Embryonic facial prominence (tissue), 1 donor: ENCODE measurements around the gene GNAO1.

Source experiments
- DNase-seq: peaks from one replicate; pipeline ENCODE4 v3.0.0-alpha.2; 2016; ENCODE audit errors: extremely low spot score

The GNAO1 gene

GRCh38 chr16:56238188-56238587, 46.9 kb downstream of the GNAO1 start:
- no peak for DNase-seq

GRCh38 chr16:56241596-56241995, 50.3 kb downstream of the GNAO1 start:
- no peak for DNase-seq

GRCh38 chr16:56242740-56243139, 51.5 kb downstream of the GNAO1 start:
- no peak for DNase-seq

- no peak for DNase-seq
These were observed 53.3 kb downstream of the GNAO1 start for GRCh38 chr16:56244612-56245011.

- no peak for DNase-seq
These were observed 53.9 kb downstream of the GNAO1 start for GRCh38 chr16:56245197-56245596.

DNA sequence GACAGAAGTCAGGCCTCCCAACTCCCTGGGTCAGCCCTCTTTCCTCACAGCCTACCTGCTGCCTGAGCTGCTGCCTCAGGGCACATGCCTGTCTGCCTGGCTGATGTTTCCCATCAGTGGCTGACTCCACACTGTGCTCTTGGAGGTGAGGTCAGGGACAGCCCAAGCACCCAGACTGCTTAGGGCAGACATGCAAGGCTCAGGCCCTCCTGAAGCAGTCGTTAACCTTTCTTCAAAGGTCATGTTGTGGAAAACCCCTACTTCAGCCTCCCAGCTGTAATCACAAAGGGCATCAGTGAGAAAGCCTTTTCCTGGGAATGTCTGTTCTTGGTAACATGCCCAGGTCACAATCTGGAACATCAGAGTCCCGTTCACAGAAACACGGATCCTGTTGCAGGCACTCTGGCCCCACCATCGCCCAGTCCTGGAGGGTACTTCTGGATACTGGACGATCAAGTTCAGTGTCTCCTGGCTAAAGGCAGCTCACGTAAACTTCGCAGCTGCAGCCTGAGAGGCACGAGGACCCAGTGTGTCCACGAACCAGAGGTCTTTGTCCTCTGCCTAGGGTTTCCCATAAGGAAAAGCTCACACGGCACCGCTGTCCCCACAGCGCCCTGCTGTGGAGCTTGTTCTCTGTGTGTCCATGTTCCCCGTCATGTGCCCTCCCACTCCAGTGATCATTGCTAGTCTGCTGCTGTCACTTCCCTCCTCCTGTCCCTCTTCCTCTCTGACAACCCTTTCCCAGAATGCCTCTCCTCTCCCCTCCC, 54.9 kb downstream of the GNAO1 start:
- DNase-seq: no peak

DNA sequence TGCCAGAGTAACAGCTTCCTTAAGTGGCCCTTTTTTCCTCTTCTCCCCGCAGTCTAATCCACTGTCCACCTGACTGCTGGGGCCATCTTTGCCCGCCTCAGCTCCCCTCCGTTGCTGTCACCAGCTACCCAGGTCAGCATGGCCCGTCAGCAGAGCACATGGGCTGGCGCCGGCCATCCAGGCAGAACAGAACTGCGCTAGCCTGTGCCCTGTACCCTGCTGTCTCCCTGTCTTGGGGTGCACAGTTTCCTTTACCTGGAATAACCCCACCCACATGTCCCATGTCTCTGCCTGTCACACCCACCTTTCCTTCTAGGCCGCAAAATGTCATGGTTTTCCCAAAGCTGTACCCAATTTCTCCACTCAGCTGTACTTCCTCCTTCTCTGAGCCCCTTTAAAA, 55.7 kb downstream of the GNAO1 start:
- DNase-seq: no peak

DNA sequence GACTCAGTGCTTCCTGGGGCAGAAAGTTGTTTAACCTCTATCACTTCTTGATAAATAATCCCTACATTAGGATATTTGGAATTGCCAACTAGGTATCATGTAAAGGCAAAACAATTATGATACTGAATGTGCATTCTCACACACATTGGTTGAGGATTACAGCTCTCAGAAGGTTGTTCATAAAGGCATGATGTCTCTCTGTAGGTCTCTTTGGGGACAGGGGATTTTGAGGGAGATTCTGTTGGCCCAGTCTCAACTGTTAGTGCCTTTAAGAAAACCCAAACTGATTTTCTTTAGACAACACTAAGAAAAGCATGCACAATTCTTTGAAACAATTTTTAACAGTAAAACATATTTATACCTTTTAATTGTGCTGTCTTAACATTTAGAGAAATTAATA, 56.5 kb downstream of the GNAO1 start:
- no peak for DNase-seq

GRCh38 chr16:56252835-56253234, 61.5 kb downstream of the GNAO1 start:
- DNase-seq: no peak

- DNase-seq: no peak
These were observed 64.6 kb downstream of the GNAO1 start for GRCh38 chr16:56255904-56256303.

GRCh38 chr16:56257239-56257638, 66.0 kb downstream of the GNAO1 start:
- DNase-seq: no peak

DNA sequence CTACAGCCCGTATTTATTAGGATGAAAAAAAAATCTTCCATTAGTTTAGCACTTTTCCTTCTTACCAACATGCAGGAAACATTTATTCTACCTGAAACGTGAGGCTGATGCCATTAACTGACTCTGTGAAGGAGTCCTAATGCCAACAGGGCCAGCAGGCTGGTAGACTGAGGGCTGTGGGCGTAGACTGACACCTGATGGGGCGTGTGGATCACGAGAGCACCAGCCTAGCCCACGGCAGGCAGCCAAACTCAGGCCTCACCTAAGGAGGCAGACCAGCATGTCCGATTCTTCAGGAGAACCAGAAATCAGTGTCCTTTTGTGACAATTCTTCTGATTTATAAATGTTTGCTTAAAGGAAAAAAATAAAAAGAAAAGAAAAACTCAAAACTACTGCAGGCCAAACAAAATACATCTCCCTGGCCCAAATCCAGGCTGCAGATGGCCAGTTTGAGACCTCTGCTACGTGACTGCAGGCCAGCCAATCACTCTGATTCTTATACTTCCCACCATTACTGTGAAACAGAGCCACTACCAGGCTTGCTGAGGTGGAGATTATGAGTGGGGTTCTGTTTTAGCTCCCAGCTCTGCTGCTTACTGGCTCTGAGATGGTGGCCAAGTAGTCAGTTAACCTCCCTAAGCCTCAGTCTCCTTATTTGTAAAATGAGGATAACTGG, 66.5 kb downstream of the GNAO1 start:
- DNase-seq: no peak

DNA sequence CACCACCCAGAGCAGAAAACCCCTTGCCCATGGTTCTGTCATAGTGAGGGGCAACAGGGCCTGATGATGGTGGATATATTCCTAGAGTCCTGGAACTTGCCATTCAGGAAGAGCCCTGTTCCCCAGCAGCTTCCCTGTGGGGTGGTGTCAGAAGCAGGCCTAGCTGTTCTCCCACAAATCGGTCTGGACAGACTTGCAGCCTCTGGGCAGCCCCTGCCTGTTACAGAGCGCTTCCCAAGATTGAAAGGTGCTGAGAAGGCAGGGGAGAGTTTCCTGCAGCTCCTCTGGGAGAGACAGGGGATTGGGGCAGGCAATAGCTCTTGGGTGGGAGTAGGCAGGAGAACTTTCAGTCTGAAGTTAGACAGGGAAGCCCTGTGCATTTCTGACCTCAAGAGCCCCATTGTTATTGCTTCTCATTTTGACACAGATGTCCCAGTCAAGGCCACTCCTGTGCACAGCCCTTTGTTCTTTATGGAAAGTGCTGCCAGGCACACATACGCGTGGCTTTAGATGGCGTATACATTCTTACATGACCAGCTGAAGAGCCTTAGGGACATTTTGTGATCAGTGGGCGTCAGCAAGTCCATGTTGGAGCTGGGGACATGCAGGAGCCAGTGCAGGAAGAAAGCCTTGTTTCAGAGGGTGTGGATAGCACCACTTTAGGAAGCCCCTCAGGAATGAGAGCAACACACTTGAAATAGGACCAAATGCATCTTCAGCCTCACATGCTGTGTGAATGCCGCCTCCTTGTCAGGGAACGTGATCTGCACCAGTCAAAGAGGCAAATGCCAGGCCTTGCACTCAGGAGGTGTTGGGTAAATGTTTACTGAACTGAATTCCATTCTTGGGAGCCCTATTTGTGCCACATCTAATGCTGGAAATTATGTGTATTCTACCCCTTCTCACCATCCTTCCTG, 67.5 kb downstream of the GNAO1 start:
- no peak for DNase-seq

GRCh38 chr16:56259425-56259779, 68.1 kb downstream of the GNAO1 start:
- DNase-seq: no peak

- no peak for DNase-seq
These were observed 69.3 kb downstream of the GNAO1 start for GRCh38 chr16:56260378-56261160.

GRCh38 chr16:56261656-56262055, 70.4 kb downstream of the GNAO1 start:
- no peak for DNase-seq

DNA sequence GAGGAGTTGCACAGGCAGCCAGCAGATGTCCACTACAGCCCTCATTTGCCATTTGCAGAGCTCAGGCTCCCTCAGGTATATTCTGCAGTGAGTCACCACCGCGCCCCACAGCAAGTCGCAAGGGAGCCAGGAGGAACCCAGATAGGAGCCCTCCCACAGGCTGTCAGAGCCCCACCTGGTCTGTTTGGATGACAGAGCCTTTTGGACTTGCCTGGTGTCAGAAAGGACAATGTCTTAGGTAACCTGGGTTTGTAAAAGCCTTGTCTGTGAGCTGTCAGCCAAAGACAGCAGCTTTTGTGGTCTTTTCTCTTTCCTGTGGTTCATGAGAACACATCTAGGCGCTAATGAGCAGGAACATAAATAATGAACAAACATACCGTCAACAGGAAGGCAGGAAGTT, 70.9 kb downstream of the GNAO1 start:
- DNase-seq: no peak

DNA sequence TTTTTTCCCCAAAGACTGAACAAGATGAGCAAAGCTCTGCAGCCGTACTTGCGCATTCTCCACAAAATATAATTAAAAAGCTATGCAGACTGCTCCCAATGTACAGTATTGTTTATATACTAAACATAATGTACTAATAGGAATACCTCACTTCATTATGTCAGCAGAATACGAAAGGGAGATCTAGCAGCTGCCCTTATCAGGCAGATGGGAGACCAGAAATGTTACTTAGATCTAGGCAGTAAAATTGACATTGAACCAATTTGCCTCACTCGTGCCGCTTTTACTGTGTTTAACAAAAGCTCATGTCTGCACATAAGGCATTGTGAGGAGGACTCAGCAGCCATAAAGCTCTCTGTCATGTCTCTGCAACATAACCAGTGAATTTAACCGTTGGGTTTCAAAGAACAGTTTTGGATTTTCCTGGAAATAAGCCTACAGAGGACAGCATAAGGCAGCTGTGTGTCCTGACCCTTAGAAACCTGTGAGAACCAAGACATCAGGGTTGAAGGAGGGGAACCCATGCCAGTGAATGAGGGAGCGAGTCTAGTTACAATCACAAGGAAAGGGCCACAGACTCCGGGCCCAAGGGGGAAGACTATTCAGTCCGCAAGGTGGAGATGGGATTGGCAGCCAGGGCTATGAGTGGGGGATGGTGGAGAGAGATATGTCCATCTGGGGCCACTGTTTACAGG, 71.4 kb downstream of the GNAO1 start:
- no peak for DNase-seq

GRCh38 chr16:56263711-56264608, 72.7 kb downstream of the GNAO1 start:
- DNase-seq: no peak

GRCh38 chr16:56264609-56264972, 73.3 kb downstream of the GNAO1 start:
- DNase-seq: no peak
